Neural progenitor cell (in vitro differentiated cells): ENCODE measurements around the gene USP31.

Experiments
- CTCF ChIP-seq: fragments of 200-600 bp; sonication (generic); IDR thresholded peaks from 2 replicates; pipeline ENCODE4 v1.5.1; 2017; ENCODE audit warnings: antibody characterized with exemption, mild to moderate bottlenecking
- EZH2phosphoT487 ChIP-seq: fragments of 200-600 bp; sonication (generic); IDR thresholded peaks from 2 replicates; pipeline ENCODE4 v1.6.1; 2017; ENCODE audit warnings: antibody characterized with exemption

- TF ChIP-seq CTCF (no peak), EZH2phosphoT487 (no peak)
Observed at GRCh38 chr16:23061669-23062068, 87.6 kb downstream of the USP31 start.
